Mucosa of descending colon (tissue), 3 donors: ENCODE results near the gene ABT1. TPM values are rescaled to one million over a fixed set of nuclear protein-coding genes. Genes with fewer than 3 reads are reported as not detected.

Source experiments
- ATAC-seq: fragments of 200-7000 bp; cut with Tn5 transposase; one replicate; pipeline ENCODE4 v1.9.1; 2020; ENCODE audit warnings: mild to moderate bottlenecking, moderate library complexity
- DNase-seq, 3 donors: peaks; one replicate each; pipeline ENCODE4 v3.0.0-alpha.2; 2020
- H3K36me3 ChIP-seq: fragments of 200-600 bp; one replicate; pipeline ENCODE4 v1.8.0; 2021; ENCODE audit warnings: low read depth, mild to moderate bottlenecking
- H3K4me1 ChIP-seq: fragments of 200-600 bp; one replicate; pipeline ENCODE4 v1.8.0; 2021; ENCODE audit warnings: low read depth, mild to moderate bottlenecking
- H3K4me3 ChIP-seq: fragments of 200-600 bp; one replicate; pipeline ENCODE4 v1.8.0; 2021; ENCODE audit warnings: mild to moderate bottlenecking
- H3K9me3 ChIP-seq: fragments of 200-600 bp; one replicate; pipeline ENCODE4 v1.8.0; 2021; ENCODE audit warnings: mild to moderate bottlenecking
- CTCF ChIP-seq: fragments of 200-600 bp; IDR thresholded peaks from one replicate; pipeline ENCODE4 v1.8.0; 2022; ENCODE audit warnings: antibody characterized with exemption, mild to moderate bottlenecking
- intact Hi-C, 2 donors: fragments of 100-400 bp; cut with DNase I in 1 of 2; cut with micrococcal nuclease in 1 of 2; formaldehyde crosslinking; loops; one replicate each; pipeline versions ENCODE4 v1.11.0 to v1.11.1; 2022; cut with DNase I, micrococcal nuclease
- total RNA-seq, 3 donors: library from RNA; stranded (reverse); fragmentation: NEBNext Ultra II Directional in 2 of 3; extraction: Animal tissue kit (Norgen Biotek cat#: 25700) in 2 of 3; gene quantifications; one replicate each; pipeline versions ENCODE4 v1.2.1 to v1.2.4, GENCODE V29; 2021 to 2023
- donor health status: DM: no; HTN: no; CAD: no; lungs with moderate emphysema.
- donor health status: DM: no; HTN: no; CAD: no.
- donor health status: DM: no; HTN: yes; CAD: no.

Gene ABT1
- total RNA-seq, 3 donors from 2014 or later: 13.1 to 17.3 (median 13.6) TPM

GRCh38 chr6:26627843-26628242, 31.1 kb downstream of the ABT1 start:
- no peak for TF ChIP-seq CTCF
- intact Hi-C loops: no loop called here
- ATAC-seq: no peak

GRCh38 chr6:26629359-26629758, 32.6 kb downstream of the ABT1 start:
- intact Hi-C loops: no loop called here
- H3K36me3 ChIP-seq: no peaks in the 10 kb centered on the region
- no peak for ATAC-seq
- H3K4me3 ChIP-seq: no peak overlapping the region
- no peaks in the 10 kb centered on the region for H3K4me1 ChIP-seq
- DNase-seq: no peak
- no peaks in the 10 kb centered on the region for H3K9me3 ChIP-seq
- no peak for TF ChIP-seq CTCF

More at GRCh38 chr6:26627843-26628242, 31.1 kb downstream of the ABT1 start:
- H3K4me3 ChIP-seq: no peak overlapping the region
- H3K36me3 ChIP-seq: no peaks in the 10 kb centered on the region
- no peak for DNase-seq
- H3K4me1 ChIP-seq: no peaks in the 10 kb centered on the region
- H3K9me3 ChIP-seq: no peaks in the 10 kb centered on the region

GRCh38 chr6:26640806-26641205, 44.1 kb downstream of the ABT1 start:
- H3K4me1 ChIP-seq: no peaks in the 10 kb centered on the region
- peaks cover 5% of the 10 kb centered on the region for H3K36me3 ChIP-seq
- intact Hi-C loops: no loop called here
- DNase-seq (no peak), ATAC-seq (no peak)
- no peak for TF ChIP-seq CTCF
- no peak overlapping the region for H3K4me3 ChIP-seq
- H3K9me3 ChIP-seq: peaks cover 29% of the 10 kb centered on the region

- no peaks in the 10 kb centered on the region for H3K36me3 ChIP-seq
- intact Hi-C loops: no loop called here
- no peak overlapping the region for H3K4me3 ChIP-seq
- H3K4me1 ChIP-seq: no peaks in the 10 kb centered on the region
- peaks cover 4% of the 10 kb centered on the region for H3K9me3 ChIP-seq
- ATAC-seq: no peak
- no peak for TF ChIP-seq CTCF
- DNase-seq: no peak
Observed at GRCh38 chr6:26646074-26646473, 49.3 kb downstream of the ABT1 start.

Other genes starting within 250 kb of the ABT1 start
- 10 to 100 TPM; 48.0 to 55.1 (median 48.7) TPM for gene BTN3A2, start 231.8 kb upstream of the ABT1 start, total RNA-seq
- gene BTN2A2, start 213.8 kb upstream of the ABT1 start, total RNA-seq: 10 to 100 TPM in 1 of 3 donors, 1 to 10 TPM in 2; 7.0 to 12.6 (median 9.2) TPM
- gene BTN3A1, start 194.7 kb upstream of the ABT1 start, total RNA-seq: 10 to 100 TPM; 25.5 to 45.8 (median 34.4) TPM
- gene BTN3A3, start 156.4 kb upstream of the ABT1 start, total RNA-seq: 10 to 100 TPM; 19.9 to 27.5 (median 26.9) TPM
- 10 to 100 TPM; 26.1 to 37.7 (median 29.1) TPM for gene BTN2A1, start 139.0 kb upstream of the ABT1 start, total RNA-seq
- gene BTN1A1, start 96.7 kb upstream of the ABT1 start, total RNA-seq: not detected
- gene HMGN4, start 58.6 kb upstream of the ABT1 start, total RNA-seq: 10 to 100 TPM; 58.6 to 76.0 (median 68.2) TPM
- 10 to 100 TPM; 17.1 to 33.7 (median 19.0) TPM for gene ZNF322, start 62.8 kb downstream of the ABT1 start, total RNA-seq